BE2C (cell line): ENCODE measurements around the gene EVX1.

Source experiments
- DNase-seq: peaks from one replicate; pipeline ENCODE4 v3.0.0-alpha.2; 2020
- H3K27me3 ChIP-seq: fragments of 250-450 bp; sonication (Bioruptor Pico); 2 replicates; pipeline ENCODE4 v1.5.1; 2020; ENCODE audit warnings: mild to moderate bottlenecking
- H3K36me3 ChIP-seq: fragments of 250-450 bp; sonication (Bioruptor Pico); 2 replicates; pipeline ENCODE4 v1.5.1; 2020; ENCODE audit warnings: mild to moderate bottlenecking
- H3K4me1 ChIP-seq: fragments of 250-450 bp; sonication (Bioruptor Pico); 2 replicates; pipeline ENCODE4 v1.5.1; 2020
- H3K4me3 ChIP-seq: 2 replicates; pipeline ENCODE4 v1.5.1; 2011; ENCODE audit warnings: low read depth, low read length
- H3K9me3 ChIP-seq: fragments of 250-450 bp; sonication (Bioruptor Pico); 2 replicates; pipeline ENCODE4 v1.5.1; 2020
- CTCF ChIP-seq: IDR thresholded peaks from 2 replicates; pipeline ENCODE4 v1.5.1; 2012; ENCODE audit warnings: mild to moderate bottlenecking, low read depth, low read length

The EVX1 gene

GRCh38 chr7:27197137-27198042, 45.2 kb upstream of the EVX1 start:
- H3K4me3 ChIP-seq = no peak overlapping the region
- TF ChIP-seq CTCF = no peak
- no peaks in the 10 kb centered on the region for H3K4me1 ChIP-seq
- DNase-seq = no peak
- H3K9me3 ChIP-seq = no peaks in the 10 kb centered on the region
- H3K27me3 ChIP-seq = peaks cover 100% of the 10 kb centered on the region
- H3K36me3 ChIP-seq = no peaks in the 10 kb centered on the region

DNA sequence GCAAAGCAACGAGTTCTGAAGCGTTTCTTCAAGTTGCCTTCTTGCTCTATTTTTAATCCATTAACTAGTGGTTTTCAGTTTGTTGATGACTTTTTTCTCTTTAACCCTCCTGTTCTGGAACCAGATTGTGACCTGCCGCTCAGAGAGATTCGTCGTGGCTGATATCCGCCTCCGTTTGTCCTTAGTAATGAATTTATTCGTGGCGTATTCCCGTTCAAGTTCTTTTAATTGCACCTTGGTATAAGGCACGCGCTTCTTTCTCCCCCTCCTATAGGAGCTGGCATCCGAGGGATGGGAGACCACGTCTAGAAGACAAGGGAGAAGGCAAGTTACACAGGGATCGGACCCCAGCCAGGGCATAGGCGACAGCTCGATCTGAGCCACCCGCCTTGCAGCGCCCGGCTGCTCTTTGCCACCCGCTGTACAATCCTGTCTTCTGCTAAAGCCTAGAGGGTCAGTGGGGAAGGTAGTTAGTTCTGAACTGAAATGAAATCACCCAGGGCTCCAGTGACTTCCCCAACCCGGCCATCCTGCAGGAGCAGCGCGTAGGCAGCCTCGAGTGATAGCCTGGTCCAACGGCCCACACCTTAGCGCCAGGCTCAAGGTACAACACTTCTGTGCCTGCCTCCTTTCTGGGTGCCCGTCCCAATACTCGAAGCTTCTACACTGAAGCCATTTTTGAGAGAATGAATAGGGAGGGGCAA, 44.3 kb upstream of the EVX1 start:
- Histone ChIP-seq H3K9me3 (no peaks in the 10 kb centered on the region), H3K36me3 (no peaks in the 10 kb centered on the region), H3K27me3 (peaks cover 99% of the 10 kb centered on the region), H3K4me3 (no peak overlapping the region), H3K4me1 (no peaks in the 10 kb centered on the region)
- DNase-seq = no peak
- no peak for TF ChIP-seq CTCF

- Histone ChIP-seq H3K4me3 (peak overlapping the region; percentile 20), H3K36me3 (no peaks in the 10 kb centered on the region), H3K27me3 (peaks cover 99% of the 10 kb centered on the region), H3K9me3 (no peaks in the 10 kb centered on the region), H3K4me1 (no peaks in the 10 kb centered on the region)
- TF ChIP-seq CTCF = no peak
- no peak for DNase-seq
Observed at GRCh38 chr7:27198871-27199801, 43.5 kb upstream of the EVX1 start.

DNA sequence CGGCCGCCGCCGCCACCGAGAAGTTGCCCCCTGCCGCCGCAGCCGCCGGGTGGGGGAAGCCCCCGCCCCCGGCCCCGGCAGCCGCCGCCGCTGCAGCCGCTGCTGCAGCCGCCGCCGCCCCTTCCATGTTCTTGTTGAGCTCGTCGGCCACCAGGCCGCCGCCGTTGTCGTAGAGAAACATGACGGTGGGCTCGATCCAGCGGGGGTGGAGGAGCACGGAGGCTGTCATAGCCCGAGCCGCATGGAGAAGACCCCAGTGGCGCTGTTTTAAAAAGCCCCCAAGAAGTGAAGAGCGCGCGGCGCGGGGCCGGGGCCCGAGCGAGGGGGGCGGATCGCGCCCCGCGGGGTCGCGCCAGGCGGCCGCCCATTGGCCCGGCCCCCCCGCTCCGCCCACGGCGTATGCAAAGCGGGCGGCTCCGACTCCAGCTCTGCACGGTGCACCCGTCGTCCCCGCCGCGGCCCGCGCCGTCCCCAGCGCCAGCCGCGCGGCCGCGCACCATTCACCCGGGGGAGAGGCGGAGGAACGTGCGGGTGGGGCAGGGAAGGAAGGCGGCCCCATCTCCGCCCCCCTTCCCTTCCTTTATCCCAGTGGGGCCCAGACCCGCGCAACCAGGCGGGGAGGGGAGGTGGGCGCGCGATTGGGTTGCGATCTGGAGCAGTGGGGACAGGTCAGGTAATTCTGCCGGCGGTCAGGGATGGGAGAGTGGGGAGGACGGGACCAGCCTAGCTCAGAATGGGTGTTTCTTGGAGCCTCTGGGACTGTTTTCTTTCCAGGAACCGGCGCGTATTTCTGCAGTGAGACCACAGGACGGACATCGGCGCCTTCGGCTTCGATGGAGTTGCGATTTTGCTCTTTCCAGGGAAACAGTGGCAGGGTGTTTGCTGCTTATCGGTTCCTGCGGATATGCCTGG, 42.5 kb upstream of the EVX1 start, which contains the start of gene HOXA13:
HOXA13 (minus strand) TSS at position 243 of the 912 bp plus-strand sequence; CDS start at position 229, 14 bp downstream.
- Histone ChIP-seq H3K36me3 (no peaks in the 10 kb centered on the region), H3K4me3 (peak within 1 kb of the TSS; percentile 52), H3K4me1 (no peaks in the 10 kb centered on the region), H3K9me3 (no peaks in the 10 kb centered on the region), H3K27me3 (peaks cover 99% of the 10 kb centered on the region)
- peak; percentile 83 for DNase-seq
- TF ChIP-seq CTCF = no peak
